GM23338 (cell line): ENCODE measurements around the gene MYO1C. TPM values are rescaled to one million over a fixed set of nuclear protein-coding genes. Genes with fewer than 3 reads are reported as not detected.

Experiments used
- ATAC-seq: fragments of 200-7000 bp; cut with Tn5 transposase; 3 replicates; pipeline ENCODE4 v1.9.1; 2020
- DNase-seq: peaks from one replicate; pipeline ENCODE4 v3.0.0-alpha.2; 2015; ENCODE audit warnings: low spot score
- H2AFZ ChIP-seq: fragments of 200-600 bp; sonication (generic); 2 replicates; pipeline ENCODE4 v1.8.0; 2016; ENCODE audit warnings: antibody characterized with exemption, mild to moderate bottlenecking, moderate library complexity
- H3F3A ChIP-seq: fragments of 200-600 bp; sonication (generic); replicated peaks from 2 replicates; pipeline ENCODE4 v1.8.0; 2017; ENCODE audit warnings: antibody characterized with exemption, mixed run types, low read depth
- H3K27ac ChIP-seq: fragments of 200-600 bp; sonication (generic); 2 replicates; pipeline ENCODE4 v1.6.1; 2016; ENCODE audit warnings: low read depth
- H3K27me3 ChIP-seq: fragments of 200-600 bp; sonication (generic); 2 replicates; pipeline ENCODE4 v1.8.0; 2016; ENCODE audit warnings: mild to moderate bottlenecking, mixed run types, moderate library complexity; ENCODE audit not compliant: insufficient read depth
- H3K36me3 ChIP-seq: fragments of 200-600 bp; sonication (generic); 2 replicates; pipeline ENCODE4 v1.8.0; 2016; ENCODE audit warnings: mild to moderate bottlenecking; ENCODE audit not compliant: insufficient read depth
- H3K4me1 ChIP-seq: fragments of 200-600 bp; sonication (generic); 2 replicates; pipeline ENCODE4 v1.8.0; 2016; ENCODE audit warnings: mild to moderate bottlenecking, moderate library complexity; ENCODE audit not compliant: insufficient read depth
- H3K4me2 ChIP-seq: fragments of 200-600 bp; sonication (generic); 2 replicates; pipeline ENCODE4 v1.7.1; 2017; ENCODE audit warnings: mixed run types
- H3K4me3 ChIP-seq: fragments of 200-600 bp; sonication (generic); 2 replicates; pipeline ENCODE4 v1.6.1; 2016; ENCODE audit warnings: mixed run types
- H3K79me2 ChIP-seq: fragments of 200-600 bp; sonication (generic); replicated peaks from 2 replicates; pipeline ENCODE4 v1.8.0; 2017; ENCODE audit warnings: mild to moderate bottlenecking; ENCODE audit not compliant: insufficient read depth
- H3K9me2 ChIP-seq: fragments of 200-600 bp; sonication (generic); 2 replicates; pipeline ENCODE4 v1.8.0; 2017; ENCODE audit not compliant: insufficient read depth
- H4K20me1 ChIP-seq: fragments of 200-600 bp; sonication (generic); replicated peaks from 2 replicates; pipeline ENCODE4 v1.8.0; 2017; ENCODE audit warnings: mild to moderate bottlenecking; ENCODE audit not compliant: insufficient read depth
- H3K27ac Mint-ChIP-seq: 2 replicates; pipeline ENCODE4 v1.8.0; 2020; ENCODE audit warnings: inconsistent platforms, mild to moderate bottlenecking, moderate library complexity, mixed read lengths
- H3K27me3 Mint-ChIP-seq: 3 replicates; pipeline ENCODE4 v1.8.0; 2022; ENCODE audit warnings: low read depth, mild to moderate bottlenecking, moderate library complexity, mixed read lengths, inconsistent platforms; ENCODE audit not compliant: insufficient read depth, poor library complexity
- H3K36me3 Mint-ChIP-seq: 3 replicates; pipeline ENCODE4 v1.8.0; 2021; ENCODE audit warnings: low read depth, mild to moderate bottlenecking, inconsistent platforms, moderate library complexity, mixed read lengths
- H3K4me1 Mint-ChIP-seq: 3 replicates; pipeline ENCODE4 v1.8.0; 2020; ENCODE audit warnings: mild to moderate bottlenecking, inconsistent platforms, mixed read lengths
- H3K4me3 Mint-ChIP-seq: 3 replicates; pipeline ENCODE4 v1.8.0; 2021; ENCODE audit warnings: moderate library complexity, mild to moderate bottlenecking, inconsistent platforms, mixed read lengths
- H3K9me3 Mint-ChIP-seq: 3 replicates; pipeline ENCODE4 v1.8.0; 2020; ENCODE audit warnings: moderate library complexity, mild to moderate bottlenecking, inconsistent platforms, mixed read lengths
- EZH2 ChIP-seq: fragments of 200-600 bp; sonication (generic); IDR thresholded peaks from one replicate; pipeline ENCODE4 v1.8.0; 2017; ENCODE audit warnings: antibody characterized with exemption, mild to moderate bottlenecking, low read depth; ENCODE audit not compliant: unreplicated experiment
- EZH2phosphoT487 ChIP-seq: fragments of 200-600 bp; sonication (generic); IDR thresholded peaks from one replicate; pipeline ENCODE4 v1.8.1; 2018; ENCODE audit warnings: antibody characterized with exemption; ENCODE audit not compliant: unreplicated experiment
- JUNB ChIP-seq: IDR thresholded peaks from one replicate; pipeline ENCODE4 v1.6.1; 2016; ENCODE audit warnings: antibody characterized with exemption; ENCODE audit not compliant: unreplicated experiment
- NANOG ChIP-seq: IDR thresholded peaks from 2 replicates; pipeline ENCODE4 v1.6.1; 2016; ENCODE audit warnings: antibody characterized with exemption, borderline replicate concordance
- REST ChIP-seq: IDR thresholded peaks from one replicate; pipeline ENCODE4 v1.6.1; 2018; ENCODE audit warnings: antibody characterized with exemption; ENCODE audit not compliant: unreplicated experiment
- STAT1 ChIP-seq: IDR thresholded peaks from one replicate; pipeline ENCODE4 v1.6.1; 2016; ENCODE audit warnings: antibody characterized with exemption; ENCODE audit not compliant: unreplicated experiment
- ZNF331 ChIP-seq: fragments of 250-450 bp; sonication (Bioruptor Pico); IDR thresholded peaks from 2 replicates; pipeline ENCODE4 v1.5.0; 2020; ENCODE audit warnings: low read depth, mild to moderate bottlenecking, moderate library complexity
- polyA plus RNA-seq: library from polyadenylated mRNA; unstranded; fragments of >200 nt; fragmentation: Nextera tagmentation; extraction: Ambion mirVana; gene quantifications from 2 replicates; pipeline ENCODE4 v1.2.1, GENCODE V29; 2016
- total RNA-seq: library from RNA; depleted of rRNA; stranded (reverse); fragments of >200 nt; shearing (Covaris generic); gene quantifications from 2 replicates; pipeline ENCODE4 v1.2.3, GENCODE V29; 2014
- TF ChIP-seq, protein P1 (sequence below): IDR thresholded peaks from 2 replicates; pipeline ENCODE4 v1.6.1; 2016; ENCODE audit warnings: antibody characterized with exemption

The MYO1C gene
- total and polyA plus RNA-seq, 2 experiments from 2014 or later, result 13.9 to 35.2 TPM

- no peak for TF ChIP-seq REST
- no peak for TF ChIP-seq STAT1
- TF ChIP-seq JUNB, result no peak
- no peak for TF ChIP-seq EZH2
- TF ChIP-seq, protein P1, sequence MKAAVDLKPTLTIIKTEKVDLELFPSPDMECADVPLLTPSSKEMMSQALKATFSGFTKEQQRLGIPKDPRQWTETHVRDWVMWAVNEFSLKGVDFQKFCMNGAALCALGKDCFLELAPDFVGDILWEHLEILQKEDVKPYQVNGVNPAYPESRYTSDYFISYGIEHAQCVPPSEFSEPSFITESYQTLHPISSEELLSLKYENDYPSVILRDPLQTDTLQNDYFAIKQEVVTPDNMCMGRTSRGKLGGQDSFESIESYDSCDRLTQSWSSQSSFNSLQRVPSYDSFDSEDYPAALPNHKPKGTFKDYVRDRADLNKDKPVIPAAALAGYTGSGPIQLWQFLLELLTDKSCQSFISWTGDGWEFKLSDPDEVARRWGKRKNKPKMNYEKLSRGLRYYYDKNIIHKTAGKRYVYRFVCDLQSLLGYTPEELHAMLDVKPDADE, result no peak
- no peak for TF ChIP-seq ZNF331
- TF ChIP-seq EZH2phosphoT487, result no peak
- TF ChIP-seq NANOG, result no peak
Observed at GRCh38 chr17:1480747-1481465, 11.6 kb downstream of the MYO1C start (continued).

DNA sequence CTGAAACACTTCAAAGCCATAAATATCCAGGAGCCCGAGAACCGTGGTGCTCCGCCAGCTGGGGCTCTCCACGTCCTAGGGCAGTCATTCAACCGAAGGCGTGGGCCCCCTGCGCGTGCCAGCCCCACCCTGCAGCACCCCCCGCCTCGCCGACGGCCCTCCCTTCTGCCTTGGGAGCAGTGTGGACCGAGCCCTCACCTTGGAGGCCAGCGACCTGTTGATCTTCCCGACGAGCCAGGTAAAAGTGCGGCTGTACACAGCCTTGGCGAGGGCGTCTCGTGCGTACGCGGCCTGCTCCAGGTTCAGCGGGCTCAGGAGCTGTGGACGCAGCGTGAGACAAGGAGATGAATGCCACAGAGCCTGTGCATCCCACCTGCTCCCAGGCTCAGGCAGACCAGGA is 14.1 kb downstream of the MYO1C start:
- Histone ChIP-seq H3K4me1 (peaks cover 2% of the 10 kb centered on the region; the same call in 1 of the 2 replicates), H3K9me2 (no peaks in the 10 kb centered on the region), H3K79me2 (no peaks in the 10 kb centered on the region), H3K27ac (no peak overlapping the region), H2AFZ (no peak overlapping the region), H3K4me2 (no peak overlapping the region), H3F3A (peaks cover 6% of the 10 kb centered on the region; the same call in 1 of the 2 replicates), H3K4me3 (no peak overlapping the region), H4K20me1 (no peaks in the 10 kb centered on the region; the same call in 1 of the 2 replicates), H3K27me3 (no peaks in the 10 kb centered on the region), H3K36me3 (no peaks in the 10 kb centered on the region)
- peaks cover 13% of the 10 kb centered on the region for H3K27me3 Mint-ChIP-seq
- H3K4me3 Mint-ChIP-seq, result no peak overlapping the region
- peaks cover 7% of the 10 kb centered on the region for H3K4me1 Mint-ChIP-seq
- no peak overlapping the region for H3K27ac Mint-ChIP-seq
- ATAC-seq, result no peak
- DNase-seq, result no peak
- TF ChIP-seq EZH2 (no peak), EZH2phosphoT487 (no peak)
- no peaks in the 10 kb centered on the region for H3K9me3 Mint-ChIP-seq
- H3K36me3 Mint-ChIP-seq, result peaks cover 24% of the 10 kb centered on the region
